ENCODE measurements around the gene HSD17B1.
A peak's percentile ranks its signal among the peaks of the same experiment; 100 is the strongest.
"Not testable (repeated sequence)": the region's sequence is repeated elsewhere in the genome, so short reads cannot be mapped to it uniquely, and the experiment has no call there.

The HSD17B1 gene

GRCh38 chr17:42553866-42554249 lies 1.1 kb downstream of the HSD17B1 start:
- H3K9me3 ChIP-seq: no peaks in the 10 kb centered on the region

GRCh38 chr17:42554250-42555121 lies 1.8 kb downstream of the HSD17B1 start:
- Histone ChIP-seq H3K36me3 (no peaks in the 10 kb centered on the region), H3K27me3 (no peaks in the 10 kb centered on the region), H3K27ac (peak overlapping the region; percentile 83 to 93), H3K4me1 (peaks cover 0 to 32% (median 23%) of the 10 kb centered on the region in 4 donors), H3K4me3 (peak overlapping the region; percentile 70 to 92), H3K9me3 (no peaks in the 10 kb centered on the region)
- DNase-seq: peak; percentile 85 to 91
- intact Hi-C loops (cut with DNase I; ENCODE audit: low total_unique reads): no loop called here
- TF ChIP-seq CTCF (IDR thresholded peaks at IDR 0.05): no peak

More at GRCh38 chr17:42553866-42554249, 1.1 kb downstream of the HSD17B1 start:
- Histone ChIP-seq H3K27me3 (no peaks in the 10 kb centered on the region), H3K4me1 (peaks cover 0 to 33% (median 23%) of the 10 kb centered on the region in 4 donors), H3K36me3 (no peaks in the 10 kb centered on the region), H3K27ac (peak overlapping the region; percentile 83 to 93), H3K4me3 (peak overlapping the region; percentile 70 to 92)
- TF ChIP-seq CTCF (IDR thresholded peaks at IDR 0.05): no peak
- no peak for DNase-seq
- intact Hi-C loops (cut with DNase I; ENCODE audit: low total_unique reads): no loop called here

GRCh38 chr17:42555122-42555622 lies 2.4 kb downstream of the HSD17B1 start:
- Histone ChIP-seq H3K36me3 (no peaks in the 10 kb centered on the region), H3K9me3 (no peaks in the 10 kb centered on the region), H3K27ac (peak overlapping the region; percentile 83 to 93), H3K27me3 (no peaks in the 10 kb centered on the region), H3K4me3 (peak overlapping the region; percentile 70 to 92), H3K4me1 (peaks cover 0 to 32% (median 25%) of the 10 kb centered on the region in 4 donors)
- no peak for DNase-seq
- no peak for TF ChIP-seq CTCF (IDR thresholded peaks at IDR 0.05)
- intact Hi-C loops (cut with DNase I; ENCODE audit: low total_unique reads): no loop called here

- intact Hi-C loops (cut with DNase I; ENCODE audit: low total_unique reads): not testable (repeated sequence)
- H3K4me1 ChIP-seq: peaks cover 0 to 38% (median 27%) of the 10 kb centered on the region in 4 donors
- peak overlapping the region; percentile 83 to 93 for H3K27ac ChIP-seq
Observed at GRCh38 chr17:42555961-42556617, 3.4 kb downstream of the HSD17B1 start.

GRCh38 chr17:42559075-42559474 lies 6.4 kb downstream of the HSD17B1 start:
- H3K9me3 ChIP-seq: no peaks in the 10 kb centered on the region
- no peak overlapping the region for H3K4me3 ChIP-seq
- intact Hi-C loops (cut with DNase I; ENCODE audit: low total_unique reads): no loop called here
- no peak overlapping the region for H3K27ac ChIP-seq
- peaks cover 0 to 3% (median 0%) of the 10 kb centered on the region in 3 donors for H3K36me3 ChIP-seq
- no peaks in the 10 kb centered on the region for H3K27me3 ChIP-seq
- DNase-seq: no peak
- H3K4me1 ChIP-seq: peaks cover 4 to 47% (median 36%) of the 10 kb centered on the region in 4 donors
- TF ChIP-seq CTCF (IDR thresholded peaks at IDR 0.05): no peak

More at GRCh38 chr17:42555961-42556617, 3.4 kb downstream of the HSD17B1 start:
- not testable (repeated sequence) for H3K9me3 ChIP-seq, DNase-seq, H3K4me3 ChIP-seq, H3K27me3 ChIP-seq, H3K36me3 ChIP-seq

Measured in tibial artery (tissue), 4 donors.